Esophagus muscularis mucosa (tissue), 4 donors: ENCODE data around the gene NELL1. TPM values are rescaled to one million over a fixed set of nuclear protein-coding genes. Genes with fewer than 3 reads are reported as not detected.

Source experiments
- DNase-seq: peaks from one replicate; pipeline ENCODE4 v3.0.0-alpha.2; 2017; ENCODE audit errors: extremely low spot score
- H3K27ac ChIP-seq, 4 donors: fragments of 200-600 bp; sonication (generic); replicated peaks in 1 of 4; 1 replicate in 3 of 4; 2 replicates in 1 of 4; pipeline ENCODE4 v1.5.1; 2016 to 2019; ENCODE audit warnings: mild to moderate bottlenecking in 1 of 4
- H3K27me3 ChIP-seq, 4 donors: fragments of 200-600 bp; sonication (generic); one replicate each; pipeline versions ENCODE4 v1.5.1 to v1.6.0; 2016 to 2019
- H3K36me3 ChIP-seq, 4 donors: fragments of 200-600 bp; sonication (generic); one replicate each; pipeline ENCODE4 v1.5.1; 2016 to 2019
- H3K4me1 ChIP-seq, 4 donors: fragments of 200-600 bp; sonication (generic); one replicate each; pipeline ENCODE4 v1.5.1; 2016 to 2019
- H3K4me3 ChIP-seq, 4 donors: fragments of 200-600 bp; sonication (generic); 1 replicate in 2 of 4; 2 replicates in 2 of 4; pipeline ENCODE4 v1.5.1; 2016 to 2019; ENCODE audit warnings: mild to moderate bottlenecking in 4 of 4, moderate library complexity in 1 of 4
- H3K9me3 ChIP-seq, 4 donors: fragments of 200-600 bp; sonication (generic); 1 replicate in 3 of 4; 2 replicates in 1 of 4; pipeline ENCODE4 v1.5.1; 2016 to 2019
- EP300 ChIP-seq: sonication (generic); formaldehyde crosslinking; IDR thresholded peaks from one replicate; pipeline ENCODE4 v1.6.1; 2017; ENCODE audit warnings: antibody characterized with exemption
- POLR2A ChIP-seq: fragments of 450-650 bp; IDR thresholded peaks from one replicate; pipeline ENCODE4 v1.6.1; 2017; ENCODE audit warnings: antibody characterized with exemption, moderate library complexity, mild to moderate bottlenecking, low read depth
- POLR2AphosphoS5 ChIP-seq, 2 donors: sonication (generic); formaldehyde crosslinking; IDR thresholded peaks; one replicate each; pipeline ENCODE4 v1.6.1; 2017; ENCODE audit warnings: antibody characterized with exemption in 2 of 2
- WGBS: methylation state at CpG from one replicate; pipeline ENCODE4 v1.1.5; 2018; 5-methylcytosine and 5-hydroxymethylcytosine counted together
- intact Hi-C: fragments of 100-400 bp; cut with DNase I; formaldehyde crosslinking; loops from one replicate; pipeline ENCODE4 v1.15.1; 2023
- total RNA-seq, 4 donors: library from RNA; depleted of rRNA; stranded (reverse); fragments of >200 nt; gene quantifications; one replicate each; pipeline versions ENCODE4 v1.1.0 to v1.2.1, GENCODE V29; 2016
- TF ChIP-seq, protein P1 (sequence below), 3 experiments: fragments of 200-600 bp in 2 of 3; fragments of 450-650 bp in 1 of 3; sonication (generic) in 2 of 3; IDR thresholded peaks; one replicate each; pipeline ENCODE4 v1.5.1; 2017 to 2019; ENCODE audit warnings: antibody characterized with exemption in 3 of 3, mild to moderate bottlenecking in 2 of 3, moderate library complexity in 1 of 3

NELL1 gene
- total RNA-seq, 4 donors from 2014 or later: 0.65 to 2.7 (median 0.90) TPM

DNA sequence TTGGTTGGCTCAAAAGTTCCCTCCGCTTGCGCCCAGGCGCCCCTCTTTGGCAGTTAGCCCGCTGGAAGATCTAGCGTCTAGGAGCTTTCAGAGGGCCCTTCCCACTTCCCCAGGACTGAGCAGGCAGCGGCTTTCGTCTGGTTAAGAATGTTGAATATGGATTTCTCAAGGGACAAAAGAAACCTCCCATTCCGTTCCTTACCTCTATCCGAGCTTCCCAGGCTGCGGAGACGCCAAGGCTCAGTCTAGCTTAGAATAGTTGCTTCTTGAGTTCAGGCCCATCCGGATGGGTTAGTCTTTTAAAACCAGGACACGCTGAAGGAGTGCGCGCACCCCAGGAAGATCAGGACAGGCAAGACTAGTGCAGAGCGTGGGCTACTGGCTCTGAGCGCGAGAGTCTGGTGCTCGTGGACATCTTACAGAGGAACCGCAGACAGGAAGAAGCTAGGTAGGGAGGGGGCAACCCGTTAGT is 1.6 kb downstream of the NELL1 start:
- H3K27ac ChIP-seq: no peak overlapping the region
- intact Hi-C loops: no loop called here
- H3K27me3 ChIP-seq: peaks cover 0 to 91% (median 19%) of the 10 kb centered on the region in 4 donors
- H3K4me3 ChIP-seq: no peak overlapping the region
- DNase-seq: peak; percentile 45
- TF ChIP-seq POLR2A (no peak), EP300 (no peak), POLR2AphosphoS5 (IDR thresholded peaks at IDR 0.05) (no peak)
- TF ChIP-seq, protein P1, sequence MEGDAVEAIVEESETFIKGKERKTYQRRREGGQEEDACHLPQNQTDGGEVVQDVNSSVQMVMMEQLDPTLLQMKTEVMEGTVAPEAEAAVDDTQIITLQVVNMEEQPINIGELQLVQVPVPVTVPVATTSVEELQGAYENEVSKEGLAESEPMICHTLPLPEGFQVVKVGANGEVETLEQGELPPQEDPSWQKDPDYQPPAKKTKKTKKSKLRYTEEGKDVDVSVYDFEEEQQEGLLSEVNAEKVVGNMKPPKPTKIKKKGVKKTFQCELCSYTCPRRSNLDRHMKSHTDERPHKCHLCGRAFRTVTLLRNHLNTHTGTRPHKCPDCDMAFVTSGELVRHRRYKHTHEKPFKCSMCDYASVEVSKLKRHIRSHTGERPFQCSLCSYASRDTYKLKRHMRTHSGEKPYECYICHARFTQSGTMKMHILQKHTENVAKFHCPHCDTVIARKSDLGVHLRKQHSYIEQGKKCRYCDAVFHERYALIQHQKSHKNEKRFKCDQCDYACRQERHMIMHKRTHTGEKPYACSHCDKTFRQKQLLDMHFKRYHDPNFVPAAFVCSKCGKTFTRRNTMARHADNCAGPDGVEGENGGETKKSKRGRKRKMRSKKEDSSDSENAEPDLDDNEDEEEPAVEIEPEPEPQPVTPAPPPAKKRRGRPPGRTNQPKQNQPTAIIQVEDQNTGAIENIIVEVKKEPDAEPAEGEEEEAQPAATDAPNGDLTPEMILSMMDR (IDR thresholded peaks at IDR 0.05): no peak
- H3K9me3 ChIP-seq: no peaks in the 10 kb centered on the region
- no peaks in the 10 kb centered on the region for H3K36me3 ChIP-seq
- WGBS: 31% methylated on average over 21 of the region's 21 CpGs
- peaks cover 0 to 21% (median 17%) of the 10 kb centered on the region in 4 donors for H3K4me1 ChIP-seq

GRCh38 chr11:20671856-20672546 is 2.6 kb downstream of the NELL1 start:
- H3K9me3 ChIP-seq: no peaks in the 10 kb centered on the region
- H3K27ac ChIP-seq: no peak overlapping the region
- peak; percentile 37 for DNase-seq
- TF ChIP-seq, protein P1 (IDR thresholded peaks at IDR 0.05): peak in 1 of 3 experiments; percentile 7
- TF ChIP-seq POLR2A: no peak
- no peak for TF ChIP-seq EP300
- TF ChIP-seq POLR2AphosphoS5 (IDR thresholded peaks at IDR 0.05): no peak
- H3K4me1 ChIP-seq: peaks cover 0 to 21% (median 17%) of the 10 kb centered on the region in 4 donors
- no peaks in the 10 kb centered on the region for H3K36me3 ChIP-seq
- no peak overlapping the region for H3K4me3 ChIP-seq
- intact Hi-C loops: no loop called here
- peaks cover 0 to 86% (median 19%) of the 10 kb centered on the region in 4 donors for H3K27me3 ChIP-seq
- WGBS: 42% methylated on average over 6 of the region's 6 CpGs

GRCh38 chr11:20672575-20672974 is 3.2 kb downstream of the NELL1 start:
- no peak for DNase-seq
- WGBS: 27% methylated on average over 2 of the region's 2 CpGs
- Histone ChIP-seq H3K4me3 (no peak overlapping the region), H3K27me3 (peaks cover 0 to 81% (median 19%) of the 10 kb centered on the region in 4 donors), H3K9me3 (no peaks in the 10 kb centered on the region), H3K36me3 (no peaks in the 10 kb centered on the region), H3K4me1 (peaks cover 0 to 21% (median 17%) of the 10 kb centered on the region in 4 donors), H3K27ac (no peak overlapping the region)
- intact Hi-C loops: no loop called here
- TF ChIP-seq, protein P1 (IDR thresholded peaks at IDR 0.05): peak in 2 of 3 experiments; percentile 21 to 27
- no peak for TF ChIP-seq POLR2A

DNA sequence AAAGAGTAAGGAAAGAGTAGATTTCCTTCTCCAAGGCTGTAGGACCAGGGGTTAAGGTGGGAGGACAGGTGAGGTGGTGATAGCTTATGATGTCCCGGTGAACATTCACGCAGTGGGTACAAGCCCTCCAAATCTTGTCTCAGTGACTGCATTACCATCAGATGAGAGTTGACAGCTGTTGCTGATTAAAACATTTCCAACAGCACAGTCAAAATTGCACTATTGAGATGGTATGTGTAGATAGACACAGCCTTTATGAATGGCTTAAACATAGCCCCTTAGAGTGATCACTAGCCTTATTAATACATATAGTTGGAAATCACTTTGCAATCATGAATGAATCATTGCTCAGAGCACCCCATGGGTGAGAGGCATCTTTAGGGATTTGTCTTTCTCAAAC is 7.3 kb downstream of the NELL1 start:
- H3K4me3 ChIP-seq: no peak overlapping the region
- TF ChIP-seq, protein P1 (IDR thresholded peaks at IDR 0.05): no peak
- no peak for TF ChIP-seq POLR2AphosphoS5 (IDR thresholded peaks at IDR 0.05)
- TF ChIP-seq EP300: no peak
- no peak for TF ChIP-seq POLR2A
- no peak for DNase-seq
- WGBS: 86% methylated on average over 2 of the region's 2 CpGs
- no peak overlapping the region for H3K27ac ChIP-seq
- H3K36me3 ChIP-seq: no peaks in the 10 kb centered on the region
- H3K9me3 ChIP-seq: peaks cover 0 to 8% (median 0%) of the 10 kb centered on the region in 4 donors
- no peaks in the 10 kb centered on the region for H3K4me1 ChIP-seq
- peaks cover 0 to 40% (median 0%) of the 10 kb centered on the region in 4 donors for H3K27me3 ChIP-seq
- intact Hi-C loops: no loop called here
